SK-N-SH (cell line): ENCODE data around the gene NR6A1. TPM values are rescaled to one million over a fixed set of nuclear protein-coding genes. Genes with fewer than 3 reads are reported as not detected.

Experiments
- CTCF ChIA-PET: fragments of 300-600, 350-600 bp; formaldehyde crosslinking; extraction: SDS; loops from one replicate; lab custom pipeline; 2021; lab: Yijun Ruan, JAX
- POLR2A ChIA-PET: fragments of 350-600 bp; sonication (Branson Sonifier 250); formaldehyde crosslinking; extraction: SDS; loops from one replicate; lab custom pipeline; 2020; ENCODE audit warnings: antibody characterized with exemption, inconsistent platforms; lab: Yijun Ruan, JAX
- DNase-seq: peaks from one replicate; pipeline ENCODE4 v3.0.0; 2012
- H2AFZ ChIP-seq: fragments of 200-600 bp; sonication (generic); 2 replicates; pipeline ENCODE4 v1.8.1; 2016; ENCODE audit warnings: antibody characterized with exemption, mild to moderate bottlenecking, low read depth
- H3F3A ChIP-seq: fragments of 200-600 bp; sonication (generic); replicated peaks from 2 replicates; pipeline ENCODE3; 2016; ENCODE audit warnings: antibody characterized with exemption, mild to moderate bottlenecking; ENCODE audit not compliant: insufficient read depth
- H3K27ac ChIP-seq, 2 experiments: fragments of 200-500 bp in 1 of 2; fragments of 200-600 bp in 1 of 2; sonication (Bioruptor generic) in 1 of 2; sonication (generic), shearing (Covaris generic) in 1 of 2; 2 replicates each; pipeline versions ENCODE4 v1.5.1 to v1.6.1; 2014 to 2016; ENCODE audit warnings: low read depth in 2 of 2, inconsistent platforms in 1 of 2, low read length in 1 of 2, mild to moderate bottlenecking in 1 of 2, mixed read lengths in 1 of 2
- H3K27me3 ChIP-seq: fragments of 200-600 bp; sonication (generic), shearing (Covaris generic); 2 replicates; pipeline ENCODE4 v1.6.1; 2016; ENCODE audit warnings: mixed run types; ENCODE audit not compliant: insufficient read depth
- H3K36me3 ChIP-seq, 2 experiments: fragments of 200-500 bp in 1 of 2; fragments of 200-600 bp in 1 of 2; sonication (Bioruptor generic) in 1 of 2; sonication (generic) in 1 of 2; replicated peaks in 1 of 2; 2 replicates each; pipeline versions ENCODE3 to v1.5.1; 2014 to 2016; ENCODE audit warnings: low read length in 1 of 2, mild to moderate bottlenecking in 1 of 2; ENCODE audit not compliant: insufficient read depth in 2 of 2, control insufficient read depth in 1 of 2
- H3K4me1 ChIP-seq, 2 experiments: fragments of 200-500 bp in 1 of 2; fragments of 200-600 bp in 1 of 2; sonication (Bioruptor generic) in 1 of 2; sonication (generic), shearing (Covaris generic) in 1 of 2; 2 replicates each; pipeline versions ENCODE4 v1.5.1 to v1.6.1; 2014 to 2016; ENCODE audit warnings: low read depth in 1 of 2, low read length in 1 of 2, mixed run types in 1 of 2; ENCODE audit not compliant: insufficient read depth in 2 of 2, control insufficient read depth in 1 of 2
- H3K4me2 ChIP-seq: fragments of 200-600 bp; sonication (generic), shearing (Covaris generic); 2 replicates; pipeline ENCODE4 v1.6.1; 2017; ENCODE audit warnings: mixed run types
- H3K4me3 ChIP-seq, 2 experiments: fragments of 200-500 bp in 1 of 2; fragments of 200-600 bp in 1 of 2; sonication (Bioruptor generic) in 1 of 2; sonication (generic), shearing (Covaris generic) in 1 of 2; 2 replicates each; pipeline versions ENCODE4 v1.5.1 to v1.8.1; 2014 to 2016; ENCODE audit warnings: low read depth in 2 of 2, inconsistent platforms in 1 of 2, low read length in 1 of 2, mild to moderate bottlenecking in 1 of 2, mixed read lengths in 1 of 2, moderate library complexity in 1 of 2
- H3K79me2 ChIP-seq: fragments of 200-600 bp; sonication (generic); 2 replicates; pipeline ENCODE4 v1.8.1; 2017; ENCODE audit warnings: mild to moderate bottlenecking; ENCODE audit not compliant: insufficient read depth
- H3K9ac ChIP-seq: fragments of 200-600 bp; sonication (generic); 2 replicates; pipeline ENCODE4 v1.6.1; 2017; ENCODE audit warnings: mixed run types
- H3K9me2 ChIP-seq: fragments of 200-600 bp; sonication (generic); 2 replicates; pipeline ENCODE4 v1.6.1; 2017; ENCODE audit warnings: mixed run types
- H3K9me3 ChIP-seq: fragments of 200-600 bp; sonication (generic); 2 replicates; pipeline ENCODE4 v1.6.1; 2017; ENCODE audit warnings: mixed run types, mild to moderate bottlenecking, moderate library complexity
- H4K20me1 ChIP-seq: fragments of 200-600 bp; sonication (generic); 2 replicates; pipeline ENCODE4 v1.6.1; 2017; ENCODE audit warnings: mild to moderate bottlenecking, mixed run types; ENCODE audit not compliant: insufficient read depth
- ELF1 ChIP-seq: IDR thresholded peaks from 2 replicates; pipeline ENCODE4 v1.4.0; 2012
- EP300 ChIP-seq, 2 experiments: IDR thresholded peaks; 2 replicates each; pipeline versions ENCODE4 v1.4.0 to v1.6.1; 2012; ENCODE audit warnings: borderline replicate concordance in 1 of 2, low read depth in 1 of 2, low read length in 1 of 2
- FOXM1 ChIP-seq: IDR thresholded peaks from 2 replicates; pipeline ENCODE4 v1.4.0; 2012; ENCODE audit warnings: low read depth, mild to moderate bottlenecking
- GABPA ChIP-seq: IDR thresholded peaks from 2 replicates; pipeline ENCODE4 v1.4.0; 2012; ENCODE audit warnings: low read depth, mild to moderate bottlenecking
- GATA2 ChIP-seq: sonication (generic); formaldehyde crosslinking; IDR thresholded peaks from 2 replicates; pipeline ENCODE4 v1.5.0; 2020; ENCODE audit warnings: mild to moderate bottlenecking, missing genetic modification reagents
- JUND ChIP-seq: IDR thresholded peaks from 2 replicates; pipeline ENCODE4 v1.4.0; 2012
- MEF2A ChIP-seq: IDR thresholded peaks from 2 replicates; pipeline ENCODE4 v1.4.0; 2012; ENCODE audit warnings: low read depth, borderline replicate concordance
- MXI1 ChIP-seq: IDR thresholded peaks from 2 replicates; pipeline ENCODE4 v1.6.1; 2012; ENCODE audit warnings: mild to moderate bottlenecking, low read depth, low read length, improper control_type of control experiment
- NFIC ChIP-seq: IDR thresholded peaks from 2 replicates; pipeline ENCODE4 v1.4.0; 2012; ENCODE audit warnings: borderline replicate concordance
- POLR2AphosphoS5 ChIP-seq: IDR thresholded peaks from 2 replicates; pipeline ENCODE4 v1.6.1; 2012; ENCODE audit warnings: low read depth, low read length
- RAD21 ChIP-seq: IDR thresholded peaks from 2 replicates; pipeline ENCODE4 v1.6.1; 2012; ENCODE audit warnings: mild to moderate bottlenecking, low read length
- RCOR1 ChIP-seq: fragments of 150-350 bp; IDR thresholded peaks from 2 replicates; pipeline ENCODE4 v1.6.1; 2017; ENCODE audit warnings: antibody characterized with exemption, low read length
- RXRA ChIP-seq: IDR thresholded peaks from 2 replicates; pipeline ENCODE4 v1.4.0; 2012; ENCODE audit warnings: low read depth, mild to moderate bottlenecking, borderline replicate concordance
- TAF1 ChIP-seq: IDR thresholded peaks from 2 replicates; pipeline ENCODE4 v1.6.1; 2012; ENCODE audit warnings: low read depth, mild to moderate bottlenecking, low read length, moderate library complexity, borderline replicate concordance
- TCF12 ChIP-seq: IDR thresholded peaks from 2 replicates; pipeline ENCODE4 v1.4.0; 2012
- YY1 ChIP-seq: IDR thresholded peaks from 2 replicates; pipeline ENCODE4 v1.4.0; 2012; ENCODE audit warnings: low read depth, mild to moderate bottlenecking
- WGBS: methylation state at CpG from one replicate; pipeline ENCODE4 v1.1.6; 2017; ENCODE audit warnings: low lambda C conversion rate; 5-methylcytosine and 5-hydroxymethylcytosine counted together
- polyA plus RNA-seq, 3 experiments: library from polyadenylated mRNA; depleted of rRNA; stranded (reverse); fragments of >200 nt; gene quantifications; 2 replicates each; pipeline ENCODE4 v1.2.3, GENCODE V29; 2012
- TF ChIP-seq, protein P1 (sequence below): fragments of 150-350 bp; IDR thresholded peaks from 2 replicates; pipeline ENCODE4 v1.6.1; 2016; ENCODE audit warnings: mild to moderate bottlenecking, low read depth, low read length
- TF ChIP-seq, protein P2 (sequence below): IDR thresholded peaks from 2 replicates; pipeline ENCODE4 v1.4.0; 2012; ENCODE audit warnings: low read depth, borderline replicate concordance
- TF ChIP-seq, protein P3 (sequence below): IDR thresholded peaks from 2 replicates; pipeline ENCODE4 v1.4.0; 2012; ENCODE audit warnings: low read depth
- TF ChIP-seq, protein P4 (sequence below): IDR thresholded peaks from 2 replicates; pipeline ENCODE4; 2012
- TF ChIP-seq, protein P5 (sequence below): IDR thresholded peaks from 2 replicates; pipeline ENCODE4 v1.4.0; 2012; ENCODE audit warnings: low read depth, borderline replicate concordance
- TF ChIP-seq, protein P6 (sequence below): fragments of 200-600 bp; sonication (generic); IDR thresholded peaks from 2 replicates; pipeline ENCODE4 v1.6.1; 2017; ENCODE audit warnings: antibody characterized with exemption, mild to moderate bottlenecking, moderate library complexity

Gene NR6A1
- polyA plus RNA-seq, 1 of the 3 experiments (the other 2 are of a cell fraction) = 1.2 TPM

DNA sequence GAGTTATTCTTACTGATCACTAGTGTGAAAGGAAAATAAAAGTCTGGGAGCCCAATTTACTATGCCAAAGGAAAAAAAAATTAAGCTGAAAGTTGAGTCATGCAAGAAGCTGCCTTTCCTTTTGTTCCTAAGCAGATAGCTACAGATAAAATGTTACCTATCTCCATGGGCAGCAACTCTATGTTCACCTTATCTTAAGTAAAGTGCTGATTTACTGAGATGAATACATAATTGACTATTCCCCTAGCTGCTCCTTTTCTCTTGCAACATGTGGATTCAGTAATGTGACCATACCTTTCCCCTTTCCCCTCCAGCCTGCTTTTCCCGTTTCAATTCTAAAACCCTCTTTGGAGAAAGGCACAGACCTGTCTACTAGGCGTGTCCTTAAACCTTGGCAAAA is 201.2 kb downstream of the NR6A1 start:
- H4K20me1 ChIP-seq = no peaks in the 10 kb centered on the region
- ChIA-PET POLR2A (no interaction called here), CTCF (interaction anchor here (0.7 to 1.2 kb wide), 2 partner anchors 11 to 33 kb away, joined by 3 read pairs; no protein-coding TSS in a partner anchor)
- no peak overlapping the region for H3K4me3 ChIP-seq
- no peaks in the 10 kb centered on the region for H3K27me3 ChIP-seq
- H3K9me2 ChIP-seq = no peaks in the 10 kb centered on the region
- no peaks in the 10 kb centered on the region for H3K36me3 ChIP-seq
- WGBS = 94% methylated on average over 2 of the region's 2 CpGs
- no peak overlapping the region for H2AFZ ChIP-seq
- H3K27ac ChIP-seq = no peak overlapping the region
- DNase-seq = no peak
- no peaks in the 10 kb centered on the region for H3K9me3 ChIP-seq
- H3K4me1 ChIP-seq = peaks cover 7 to 12% of the 10 kb centered on the region in 2 experiments; a peak in 3 of 4 replicates
- no peaks in the 10 kb centered on the region for H3K79me2 ChIP-seq
- no peak for TF ChIP-seq NFIC
- no peak for TF ChIP-seq RAD21
- no peak for TF ChIP-seq YY1
- no peak for TF ChIP-seq GABPA
- TF ChIP-seq, protein P1, sequence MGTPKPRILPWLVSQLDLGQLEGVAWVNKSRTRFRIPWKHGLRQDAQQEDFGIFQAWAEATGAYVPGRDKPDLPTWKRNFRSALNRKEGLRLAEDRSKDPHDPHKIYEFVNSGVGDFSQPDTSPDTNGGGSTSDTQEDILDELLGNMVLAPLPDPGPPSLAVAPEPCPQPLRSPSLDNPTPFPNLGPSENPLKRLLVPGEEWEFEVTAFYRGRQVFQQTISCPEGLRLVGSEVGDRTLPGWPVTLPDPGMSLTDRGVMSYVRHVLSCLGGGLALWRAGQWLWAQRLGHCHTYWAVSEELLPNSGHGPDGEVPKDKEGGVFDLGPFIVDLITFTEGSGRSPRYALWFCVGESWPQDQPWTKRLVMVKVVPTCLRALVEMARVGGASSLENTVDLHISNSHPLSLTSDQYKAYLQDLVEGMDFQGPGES = no peak
- TF ChIP-seq, protein P2, sequence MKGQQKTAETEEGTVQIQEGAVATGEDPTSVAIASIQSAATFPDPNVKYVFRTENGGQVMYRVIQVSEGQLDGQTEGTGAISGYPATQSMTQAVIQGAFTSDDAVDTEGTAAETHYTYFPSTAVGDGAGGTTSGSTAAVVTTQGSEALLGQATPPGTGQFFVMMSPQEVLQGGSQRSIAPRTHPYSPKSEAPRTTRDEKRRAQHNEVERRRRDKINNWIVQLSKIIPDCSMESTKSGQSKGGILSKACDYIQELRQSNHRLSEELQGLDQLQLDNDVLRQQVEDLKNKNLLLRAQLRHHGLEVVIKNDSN = no peak
- TF ChIP-seq, protein P3, sequence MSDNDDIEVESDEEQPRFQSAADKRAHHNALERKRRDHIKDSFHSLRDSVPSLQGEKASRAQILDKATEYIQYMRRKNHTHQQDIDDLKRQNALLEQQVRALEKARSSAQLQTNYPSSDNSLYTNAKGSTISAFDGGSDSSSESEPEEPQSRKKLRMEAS = no peak
- no peak for TF ChIP-seq MXI1
- no peak for TF ChIP-seq RXRA
- no peak for TF ChIP-seq POLR2AphosphoS5
- no peak for TF ChIP-seq EP300 (IDR thresholded peaks at IDR 0.05; ENCODE audit: borderline replicate concordance in 1 of 2, low read depth in 1 of 2, low read length in 1 of 2)
- H3F3A ChIP-seq = no peaks in the 10 kb centered on the region
- H3K9ac ChIP-seq = no peak overlapping the region
- H3K4me2 ChIP-seq = no peak overlapping the region

DNA sequence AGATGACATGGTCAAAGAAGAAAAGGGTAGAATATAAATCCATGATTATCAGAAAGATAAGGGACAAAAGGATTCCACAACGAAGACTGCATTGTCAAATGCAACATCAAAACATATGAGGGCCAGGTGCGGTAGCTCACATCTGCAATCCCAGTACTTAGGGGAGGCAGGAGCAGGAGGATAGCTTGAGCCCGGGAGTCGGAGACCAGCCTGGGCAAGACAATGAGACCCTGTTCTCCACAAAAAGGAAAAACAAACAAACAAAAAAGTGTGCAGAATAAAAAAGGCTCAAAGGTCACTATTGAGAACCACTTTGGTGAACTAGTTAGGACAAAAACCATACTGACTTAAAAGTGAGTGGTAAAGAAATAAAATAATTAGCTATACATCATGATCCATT is 203.7 kb downstream of the NR6A1 start:
- CTCF ChIA-PET = interaction anchor here (0.8 to 3.6 kb wide), 5 partner anchors 15 to 144 kb away, joined by 3 to 11 read pairs (median 4); no protein-coding TSS in a partner anchor
- Histone ChIP-seq H3K4me3 (no peak overlapping the region), H3K27ac (no peak overlapping the region), H3K27me3 (no peaks in the 10 kb centered on the region), H3K4me1 (peaks cover 7 to 12% of the 10 kb centered on the region in 2 experiments; a peak in 1 of 4 replicates), H3K4me2 (no peak overlapping the region), H2AFZ (no peak overlapping the region), H3K9me3 (no peaks in the 10 kb centered on the region), H3K36me3 (no peaks in the 10 kb centered on the region), H3K79me2 (no peaks in the 10 kb centered on the region), H3K9ac (no peak overlapping the region), H4K20me1 (no peaks in the 10 kb centered on the region), H3K9me2 (no peaks in the 10 kb centered on the region), H3F3A (no peaks in the 10 kb centered on the region)
- no peak for DNase-seq
- POLR2A ChIA-PET = no interaction called here
- 92% methylated on average over 4 of the region's 4 CpGs for WGBS
- TF ChIP-seq, protein P3 = no peak
- TF ChIP-seq, protein P4, sequence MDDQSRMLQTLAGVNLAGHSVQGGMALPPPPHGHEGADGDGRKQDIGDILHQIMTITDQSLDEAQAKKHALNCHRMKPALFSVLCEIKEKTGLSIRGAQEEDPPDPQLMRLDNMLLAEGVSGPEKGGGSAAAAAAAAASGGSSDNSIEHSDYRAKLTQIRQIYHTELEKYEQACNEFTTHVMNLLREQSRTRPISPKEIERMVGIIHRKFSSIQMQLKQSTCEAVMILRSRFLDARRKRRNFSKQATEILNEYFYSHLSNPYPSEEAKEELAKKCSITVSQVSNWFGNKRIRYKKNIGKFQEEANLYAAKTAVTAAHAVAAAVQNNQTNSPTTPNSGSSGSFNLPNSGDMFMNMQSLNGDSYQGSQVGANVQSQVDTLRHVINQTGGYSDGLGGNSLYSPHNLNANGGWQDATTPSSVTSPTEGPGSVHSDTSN = no peak
- TF ChIP-seq MEF2A (no peak), GATA2 (CRISPR knock-in tag) (no peak), JUND (no peak), EP300 (IDR thresholded peaks at IDR 0.05; ENCODE audit: borderline replicate concordance in 1 of 2, low read depth in 1 of 2, low read length in 1 of 2) (no peak), FOXM1 (no peak), RCOR1 (no peak), TAF1 (no peak), TCF12 (no peak), RXRA (no peak), ELF1 (no peak), RAD21 (no peak), MXI1 (no peak), GABPA (no peak)
- TF ChIP-seq, protein P5, sequence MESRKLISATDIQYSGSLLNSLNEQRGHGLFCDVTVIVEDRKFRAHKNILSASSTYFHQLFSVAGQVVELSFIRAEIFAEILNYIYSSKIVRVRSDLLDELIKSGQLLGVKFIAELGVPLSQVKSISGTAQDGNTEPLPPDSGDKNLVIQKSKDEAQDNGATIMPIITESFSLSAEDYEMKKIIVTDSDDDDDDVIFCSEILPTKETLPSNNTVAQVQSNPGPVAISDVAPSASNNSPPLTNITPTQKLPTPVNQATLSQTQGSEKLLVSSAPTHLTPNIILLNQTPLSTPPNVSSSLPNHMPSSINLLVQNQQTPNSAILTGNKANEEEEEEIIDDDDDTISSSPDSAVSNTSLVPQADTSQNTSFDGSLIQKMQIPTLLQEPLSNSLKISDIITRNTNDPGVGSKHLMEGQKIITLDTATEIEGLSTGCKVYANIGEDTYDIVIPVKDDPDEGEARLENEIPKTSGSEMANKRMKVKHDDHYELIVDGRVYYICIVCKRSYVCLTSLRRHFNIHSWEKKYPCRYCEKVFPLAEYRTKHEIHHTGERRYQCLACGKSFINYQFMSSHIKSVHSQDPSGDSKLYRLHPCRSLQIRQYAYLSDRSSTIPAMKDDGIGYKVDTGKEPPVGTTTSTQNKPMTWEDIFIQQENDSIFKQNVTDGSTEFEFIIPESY = no peak
- TF ChIP-seq, protein P6, sequence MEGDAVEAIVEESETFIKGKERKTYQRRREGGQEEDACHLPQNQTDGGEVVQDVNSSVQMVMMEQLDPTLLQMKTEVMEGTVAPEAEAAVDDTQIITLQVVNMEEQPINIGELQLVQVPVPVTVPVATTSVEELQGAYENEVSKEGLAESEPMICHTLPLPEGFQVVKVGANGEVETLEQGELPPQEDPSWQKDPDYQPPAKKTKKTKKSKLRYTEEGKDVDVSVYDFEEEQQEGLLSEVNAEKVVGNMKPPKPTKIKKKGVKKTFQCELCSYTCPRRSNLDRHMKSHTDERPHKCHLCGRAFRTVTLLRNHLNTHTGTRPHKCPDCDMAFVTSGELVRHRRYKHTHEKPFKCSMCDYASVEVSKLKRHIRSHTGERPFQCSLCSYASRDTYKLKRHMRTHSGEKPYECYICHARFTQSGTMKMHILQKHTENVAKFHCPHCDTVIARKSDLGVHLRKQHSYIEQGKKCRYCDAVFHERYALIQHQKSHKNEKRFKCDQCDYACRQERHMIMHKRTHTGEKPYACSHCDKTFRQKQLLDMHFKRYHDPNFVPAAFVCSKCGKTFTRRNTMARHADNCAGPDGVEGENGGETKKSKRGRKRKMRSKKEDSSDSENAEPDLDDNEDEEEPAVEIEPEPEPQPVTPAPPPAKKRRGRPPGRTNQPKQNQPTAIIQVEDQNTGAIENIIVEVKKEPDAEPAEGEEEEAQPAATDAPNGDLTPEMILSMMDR = no peak
